HepG2 (cell line): ENCODE data around the gene TTC23. TPM values are rescaled to one million over a fixed set of nuclear protein-coding genes. Genes with fewer than 3 reads are reported as not detected.

Experiments used
- ATAC-seq: fragments of 200-7000 bp; cut with Tn5 transposase; 3 replicates; pipeline ENCODE4 v1.9.1; 2020; ENCODE audit warnings: mild to moderate bottlenecking, moderate library complexity
- BruUV-seq: library from RNA; stranded (reverse); fragments of 400-500 nt; replicated peaks from 2 replicates; lab custom pipeline; 2021; lab: Mats Ljungman, UMichigan
- CTCF ChIA-PET: fragments of 300-600 bp; formaldehyde crosslinking; extraction: SDS; loops from one replicate; lab custom pipeline; 2021; ENCODE audit warnings: low total read pairs, inconsistent platforms, low intra/inter-chr PET ratio; lab: Yijun Ruan, JAX
- POLR2A ChIA-PET: fragments of 350-600 bp; sonication (Branson Sonifier 250); formaldehyde crosslinking; loops from one replicate; lab custom pipeline; 2020; ENCODE audit warnings: antibody characterized with exemption, inconsistent platforms; lab: Yijun Ruan, JAX
- DNase-seq: peaks from one replicate; pipeline ENCODE4 v3.0.0-alpha.2; 2015; ENCODE audit warnings: low spot score
- FAIRE-seq: peaks from 3 replicates; lab custom pipeline; 2011; peaks lifted over from hg19 to GRCh38; lab: Jason Lieb, UNC
- H2AFZ ChIP-seq: one replicate; pipeline ENCODE4 v1.6.1; 2011; ENCODE audit warnings: low read length, inconsistent platforms
- H3K27ac ChIP-seq: fragments of 300-600 bp; 3 replicates; pipeline ENCODE4 v1.8.0; 2011; ENCODE audit warnings: mixed run types, mild to moderate bottlenecking, mixed read lengths, low read length, inconsistent platforms; ENCODE audit not compliant: insufficient read depth; ENCODE audit errors: extremely low read length
- H3K27me3 ChIP-seq, 2 experiments: fragments of 200-600 bp in 1 of 2; 2 replicates in 1 of 2; 3 replicates in 1 of 2; pipeline versions ENCODE4 v1.6.0 to v1.8.0; 2011; ENCODE audit warnings: low read length in 2 of 2, mild to moderate bottlenecking in 2 of 2, moderate library complexity in 2 of 2, inconsistent platforms in 1 of 2; ENCODE audit not compliant: insufficient read depth in 2 of 2, control insufficient read depth in 1 of 2
- H3K36me3 ChIP-seq, 2 experiments: fragments of 200-600 bp in 1 of 2; replicated peaks in 1 of 2; 2 replicates in 1 of 2; 3 replicates in 1 of 2; pipeline versions ENCODE4 v1.5.1 to v1.8.0; 2011; ENCODE audit warnings: low read length in 2 of 2, inconsistent platforms in 1 of 2; ENCODE audit not compliant: insufficient read depth in 2 of 2, control insufficient read depth in 1 of 2
- H3K4me1 ChIP-seq: 2 replicates; pipeline ENCODE4 v1.5.1; 2012; ENCODE audit warnings: low read length, inconsistent platforms; ENCODE audit not compliant: insufficient read depth
- H3K4me2 ChIP-seq: 2 replicates; pipeline ENCODE4 v1.6.0; 2011; ENCODE audit warnings: low read depth, low read length, inconsistent platforms
- H3K4me3 ChIP-seq, 3 experiments: fragments of 200-600 bp in 1 of 3; sonication (generic), shearing (Covaris generic) in 1 of 3; replicated peaks in 1 of 3; 2 replicates each; pipeline ENCODE4 v1.5.1; 2011 to 2016; ENCODE audit warnings: low read length in 3 of 3, inconsistent platforms in 2 of 3, low read depth in 2 of 3, mild to moderate bottlenecking in 2 of 3, control low read depth in 1 of 3, mixed read lengths in 1 of 3; ENCODE audit not compliant: insufficient read depth in 1 of 3
- H3K79me2 ChIP-seq: one replicate; pipeline ENCODE4 v1.6.1; 2011; ENCODE audit warnings: low read length, inconsistent platforms; ENCODE audit not compliant: insufficient read depth
- H3K9ac ChIP-seq: 2 replicates; pipeline ENCODE4 v1.6.0; 2011; ENCODE audit warnings: mild to moderate bottlenecking, low read depth, low read length, inconsistent platforms; ENCODE audit not compliant: insufficient read depth
- H3K9me3 ChIP-seq: 2 replicates; pipeline ENCODE4 v1.5.1; 2012; ENCODE audit warnings: mild to moderate bottlenecking, low read length
- H4K20me1 ChIP-seq: 2 replicates; pipeline ENCODE4 v1.6.0; 2011; ENCODE audit warnings: inconsistent platforms, mild to moderate bottlenecking, low read length, moderate library complexity; ENCODE audit not compliant: insufficient read depth
- CCDC6 ChIP-seq: sonication (generic); formaldehyde crosslinking; IDR thresholded peaks from 2 replicates; pipeline ENCODE4 v1.8.1; 2022; ENCODE audit warnings: mild to moderate bottlenecking, missing genetic modification reagents, moderate library complexity
- ETS1 ChIP-seq: sonication (generic); formaldehyde crosslinking; IDR thresholded peaks from 2 replicates; pipeline ENCODE4 v1.4.0; 2020; ENCODE audit warnings: missing genetic modification reagents
- GRHL1 ChIP-seq: sonication (generic); formaldehyde crosslinking; conservative IDR thresholded peaks from 2 replicates; pipeline ENCODE4 v1.8.0; 2022; ENCODE audit warnings: missing genetic modification reagents
- GTF3A ChIP-seq: sonication (generic); formaldehyde crosslinking; conservative IDR thresholded peaks from 2 replicates; pipeline ENCODE4 v1.4.0; 2020; ENCODE audit warnings: mild to moderate bottlenecking, missing genetic modification reagents
- HOXA5 ChIP-seq: sonication (generic); formaldehyde crosslinking; IDR thresholded peaks from 2 replicates; pipeline ENCODE4 v1.4.0; 2020; ENCODE audit warnings: missing genetic modification reagents
- MAFK ChIP-seq, 2 experiments: IDR thresholded peaks in 1 of 2; conservative IDR thresholded peaks in 1 of 2; 2 replicates each; pipeline ENCODE4 v1.6.1; 2011; ENCODE audit warnings: improper control_type of control experiment in 2 of 2, low read length in 2 of 2
- MLXIP ChIP-seq: sonication (generic); formaldehyde crosslinking; IDR thresholded peaks from 2 replicates; pipeline ENCODE4 v1.9.0; 2021; ENCODE audit warnings: missing genetic modification reagents, borderline replicate concordance
- MTA3 ChIP-seq: sonication (generic); formaldehyde crosslinking; IDR thresholded peaks from 2 replicates; pipeline ENCODE4 v1.4.0; 2020; ENCODE audit warnings: missing genetic modification reagents
- PAWR ChIP-seq: sonication (generic); formaldehyde crosslinking; IDR thresholded peaks from 2 replicates; pipeline ENCODE4 v1.4.0; 2020; ENCODE audit warnings: missing genetic modification reagents, mild to moderate bottlenecking, borderline replicate concordance
- TBX2 ChIP-seq: sonication (generic); formaldehyde crosslinking; IDR thresholded peaks from 2 replicates; pipeline ENCODE4 v1.5.0; 2020; ENCODE audit warnings: missing genetic modification reagents, mild to moderate bottlenecking, borderline replicate concordance
- THYN1 ChIP-seq: sonication (generic); formaldehyde crosslinking; IDR thresholded peaks from 2 replicates; pipeline ENCODE4 v1.8.1; 2023; ENCODE audit warnings: low read depth, mild to moderate bottlenecking, moderate library complexity, missing genetic modification reagents, borderline replicate concordance
- ZFAT ChIP-seq: sonication (generic); formaldehyde crosslinking; conservative IDR thresholded peaks from 2 replicates; pipeline ENCODE4 v1.8.1; 2023; ENCODE audit warnings: missing genetic modification reagents, inconsistent platforms
- ZNF280B ChIP-seq: sonication (generic); formaldehyde crosslinking; IDR thresholded peaks from 2 replicates; pipeline ENCODE4 v1.5.0; 2020; ENCODE audit warnings: missing genetic modification reagents, mild to moderate bottlenecking, borderline replicate concordance
- ZNF33A ChIP-seq: sonication (generic); formaldehyde crosslinking; IDR thresholded peaks from 2 replicates; pipeline ENCODE4 v1.5.1; 2020; ENCODE audit warnings: missing genetic modification reagents, mild to moderate bottlenecking, moderate library complexity, borderline replicate concordance
- ZNF484 ChIP-seq: sonication (generic); formaldehyde crosslinking; IDR thresholded peaks from 2 replicates; pipeline ENCODE4 v1.5.1; 2020; ENCODE audit warnings: mild to moderate bottlenecking, low read depth, missing genetic modification reagents, borderline replicate concordance
- ZNF510 ChIP-seq: sonication (generic); formaldehyde crosslinking; IDR thresholded peaks from 2 replicates; pipeline ENCODE4 v1.4.0; 2020; ENCODE audit warnings: low read depth, mild to moderate bottlenecking, missing genetic modification reagents
- ZNF652 ChIP-seq: IDR thresholded peaks from 2 replicates; pipeline ENCODE4 v1.6.1; 2016; ENCODE audit warnings: low read depth, borderline replicate concordance
- WGBS: methylation state at CpG from one replicate; pipeline ENCODE4 v1.1.6; 2017; ENCODE audit warnings: low lambda C conversion rate; 5-methylcytosine and 5-hydroxymethylcytosine counted together
- in situ Hi-C: cut with HindIII; loops from 2 replicates; pipeline ENCODE4 v1.10.0; 2017; ENCODE audit warnings: low pct_unique_long_range_greater_than_20kb; ENCODE audit not compliant: extremely low pct_ligation_motif_present
- intact Hi-C: fragments of 100-400 bp; cut with micrococcal nuclease; formaldehyde crosslinking; loops from one replicate; pipeline ENCODE4 v1.10.0; 2022; ENCODE audit not compliant: unreplicated experiment
- polyA plus RNA-seq, 8 experiments: library from polyadenylated mRNA; depleted of rRNA in 3 of 8; stranded (reverse) in 7 of 8; unstranded in 1 of 8; fragments of >200 nt; fragmentation: Illumina TruSeq in 4 of 8; extraction: Trizol in 4 of 8; gene quantifications; 2 replicates each; pipeline versions ENCODE4 v1.2.1 to v1.2.3, GENCODE V29; 2011 to 2016; ENCODE audit warnings: low read depth in 4 of 8, missing spikeins in 1 of 8, mixed read lengths in 1 of 8; ENCODE audit not compliant: insufficient read depth in 1 of 8
- total RNA-seq, 5 experiments: library from RNA; depleted of rRNA; stranded (reverse); fragments of >200 nt; fragmentation: Illumina TruSeq; extraction: Trizol; gene quantifications; 2 replicates each; pipeline ENCODE4 v1.2.3, GENCODE V29; 2016; ENCODE audit warnings: low read depth in 1 of 5

TTC23 gene
- total and polyA plus RNA-seq, 2 of the 13 experiments (the other 11 are each of a cell fraction or from before 2014, with no cell fraction given), result 1.6 to 11.7 TPM

- Histone ChIP-seq H4K20me1 (no peaks in the 10 kb centered on the region), H3K9ac (no peak overlapping the region), H3K9me3 (no peaks in the 10 kb centered on the region), H3K4me2 (no peak overlapping the region), H3K4me3 (no peak overlapping the region), H2AFZ (no peak overlapping the region), H3K27ac (no peak overlapping the region), H3K36me3 (no peaks in the 10 kb centered on the region), H3K27me3 (peaks cover 14 to 51% of the 10 kb centered on the region in 2 experiments), H3K79me2 (no peaks in the 10 kb centered on the region), H3K4me1 (no peaks in the 10 kb centered on the region; the same call in 1 of the 2 replicates)
- no peak for ATAC-seq
- ChIA-PET CTCF (no interaction called here), POLR2A (no interaction called here)
- intact Hi-C loops (no loop called here), in situ Hi-C loops (no loop called here)
- DNase-seq, result no peak
- no peak for FAIRE-seq
- 53% methylated on average over 4 of the region's 11 CpGs for WGBS
- BruUV-seq, result no TSS peak
- TF ChIP-seq MTA3 (CRISPR knock-in tag) (no peak), MAFK (conservative IDR thresholded peaks at IDR 0.05 in 1 of 2, IDR thresholded peaks at IDR 0.05 in 1 of 2; ENCODE audit: low read length in 2 of 2) (no peak), ZNF484 (CRISPR knock-in tag) (no peak), GTF3A (no peak), HOXA5 (CRISPR knock-in tag) (no peak), MLXIP (CRISPR knock-in tag) (no peak), CCDC6 (no peak), ETS1 (CRISPR knock-in tag) (no peak), ZFAT (no peak), GRHL1 (CRISPR knock-in tag) (no peak), PAWR (CRISPR knock-in tag) (no peak), ZNF652 (CRISPR knock-in tag) (no peak), THYN1 (CRISPR knock-in tag) (no peak), ZNF33A (CRISPR knock-in tag) (no peak), ZNF510 (no peak), TBX2 (no peak), ZNF280B (CRISPR knock-in tag) (no peak)
Measured at GRCh38 chr15:99096894-99097426, 152.4 kb downstream of the TTC23 start.
